ENCODE measurements around the gene ATG3.
A peak's percentile ranks its signal among the peaks of the same experiment; 100 is the strongest.

The ATG3 gene

GRCh38 chr3:112514527-112515128, 47.1 kb downstream of the ATG3 start:
- peaks cover 24% of the 10 kb centered on the region for H3K4me1 ChIP-seq (ENCODE audit: control insufficient read depth, low read length)
- no peak overlapping the region for H3K4me3 ChIP-seq (ENCODE audit: low read length)
- H3K27ac ChIP-seq (ENCODE audit: low read depth, low read length) = no peak overlapping the region
- H3K27me3 ChIP-seq (ENCODE audit: control insufficient read depth, low read length) = no peaks in the 10 kb centered on the region
- TF ChIP-seq EZH2phosphoT487 (IDR thresholded peaks at IDR 0.05; ENCODE audit: borderline replicate concordance, low read length) (no peak), CTCF (IDR thresholded peaks at IDR 0.05; ENCODE audit: low read depth, low read length, poor library complexity, severe bottlenecking) (no peak)
- no peak overlapping the region; the same call in 1 of the 2 replicates for H3K4me2 ChIP-seq (ENCODE audit: low read length)
- no peaks in the 10 kb centered on the region; the same call in 1 of the 2 replicates for H3K9me3 ChIP-seq (ENCODE audit: control insufficient read depth, insufficient read depth, low read length)
- no peaks in the 10 kb centered on the region for H4K20me1 ChIP-seq (ENCODE audit: control insufficient read depth, insufficient read depth, low read depth, low read length)
- H3K9me2 ChIP-seq (replicated peaks; ENCODE audit: control insufficient read depth, low read length) = no peaks in the 10 kb centered on the region
- no peaks in the 10 kb centered on the region for H3K79me2 ChIP-seq (ENCODE audit: control insufficient read depth, low read length)
- H3F3A ChIP-seq (ENCODE audit: control insufficient read depth, insufficient read depth) = 0 out of 2 replicates have a peak, but pooled peaks cover 3% of the 10 kb centered on the region
- no peaks in the 10 kb centered on the region; the same call in 1 of the 2 replicates for H3K36me3 ChIP-seq (ENCODE audit: control insufficient read depth, low read length)

- Histone ChIP-seq H3K9me2 (replicated peaks; ENCODE audit: control insufficient read depth, low read length) (no peaks in the 10 kb centered on the region), H3F3A (ENCODE audit: control insufficient read depth, insufficient read depth) (0 out of 2 replicates have a peak, but pooled peaks cover 3% of the 10 kb centered on the region), H3K36me3 (ENCODE audit: control insufficient read depth, low read length) (no peaks in the 10 kb centered on the region; the same call in 1 of the 2 replicates), H3K4me1 (ENCODE audit: control insufficient read depth, low read length) (peaks cover 29% of the 10 kb centered on the region), H3K27ac (ENCODE audit: low read depth, low read length) (no peak overlapping the region), H4K20me1 (ENCODE audit: control insufficient read depth, insufficient read depth, low read depth, low read length) (no peaks in the 10 kb centered on the region), H3K4me2 (ENCODE audit: low read length) (no peak overlapping the region), H3K27me3 (ENCODE audit: control insufficient read depth, low read length) (no peaks in the 10 kb centered on the region), H3K79me2 (ENCODE audit: control insufficient read depth, low read length) (no peaks in the 10 kb centered on the region), H3K9me3 (ENCODE audit: control insufficient read depth, insufficient read depth, low read length) (no peaks in the 10 kb centered on the region; the same call in 1 of the 2 replicates), H3K4me3 (ENCODE audit: low read length) (no peak overlapping the region)
- TF ChIP-seq EZH2phosphoT487 (IDR thresholded peaks at IDR 0.05; ENCODE audit: borderline replicate concordance, low read length) = no peak
- TF ChIP-seq CTCF (IDR thresholded peaks at IDR 0.05; ENCODE audit: low read depth, low read length, poor library complexity, severe bottlenecking) = no peak
Measured at GRCh38 chr3:112512320-112512719, 49.4 kb downstream of the ATG3 start.

GRCh38 chr3:112508860-112509259, 52.9 kb downstream of the ATG3 start:
- Histone ChIP-seq H3K4me3 (ENCODE audit: low read length) (no peak overlapping the region), H3K4me1 (ENCODE audit: control insufficient read depth, low read length) (peaks cover 45% of the 10 kb centered on the region)

More at GRCh38 chr3:112508860-112509259, 52.9 kb downstream of the ATG3 start:
- Histone ChIP-seq H3K36me3 (ENCODE audit: control insufficient read depth, low read length) (no peaks in the 10 kb centered on the region; the same call in 1 of the 2 replicates), H3F3A (ENCODE audit: control insufficient read depth, insufficient read depth) (no peaks in the 10 kb centered on the region), H4K20me1 (ENCODE audit: control insufficient read depth, insufficient read depth, low read depth, low read length) (no peaks in the 10 kb centered on the region), H3K9me3 (ENCODE audit: control insufficient read depth, insufficient read depth, low read length) (no peaks in the 10 kb centered on the region; the same call in 1 of the 2 replicates), H3K27ac (ENCODE audit: low read depth, low read length) (no peak overlapping the region), H3K27me3 (ENCODE audit: control insufficient read depth, low read length) (no peaks in the 10 kb centered on the region), H3K79me2 (ENCODE audit: control insufficient read depth, low read length) (no peaks in the 10 kb centered on the region), H3K4me2 (ENCODE audit: low read length) (peak overlapping the region; percentile 29; the same call in 1 of the 2 replicates), H3K9me2 (replicated peaks; ENCODE audit: control insufficient read depth, low read length) (no peaks in the 10 kb centered on the region)
- TF ChIP-seq CTCF (IDR thresholded peaks at IDR 0.05; ENCODE audit: low read depth, low read length, poor library complexity, severe bottlenecking) (no peak), EZH2phosphoT487 (IDR thresholded peaks at IDR 0.05; ENCODE audit: borderline replicate concordance, low read length) (no peak)

Data from DOHH2 (cell line).